Astrocyte (in vitro differentiated cells and primary cell): Measurements from ENCODE around the gene STK38.

Source experiments
- EZH2 ChIP-seq: IDR thresholded peaks from 2 replicates; pipeline ENCODE4 v1.6.1; 2012; ENCODE audit warnings: mild to moderate bottlenecking, low read length, inconsistent platforms; ENCODE audit not compliant: insufficient read depth
- TF ChIP-seq, protein P1 (sequence below): IDR thresholded peaks from 2 replicates; pipeline ENCODE4 v1.5.1; 2011; ENCODE audit warnings: low read depth, mild to moderate bottlenecking, inconsistent platforms, low read length, moderate library complexity; ENCODE audit not compliant: insufficient read depth

DNA sequence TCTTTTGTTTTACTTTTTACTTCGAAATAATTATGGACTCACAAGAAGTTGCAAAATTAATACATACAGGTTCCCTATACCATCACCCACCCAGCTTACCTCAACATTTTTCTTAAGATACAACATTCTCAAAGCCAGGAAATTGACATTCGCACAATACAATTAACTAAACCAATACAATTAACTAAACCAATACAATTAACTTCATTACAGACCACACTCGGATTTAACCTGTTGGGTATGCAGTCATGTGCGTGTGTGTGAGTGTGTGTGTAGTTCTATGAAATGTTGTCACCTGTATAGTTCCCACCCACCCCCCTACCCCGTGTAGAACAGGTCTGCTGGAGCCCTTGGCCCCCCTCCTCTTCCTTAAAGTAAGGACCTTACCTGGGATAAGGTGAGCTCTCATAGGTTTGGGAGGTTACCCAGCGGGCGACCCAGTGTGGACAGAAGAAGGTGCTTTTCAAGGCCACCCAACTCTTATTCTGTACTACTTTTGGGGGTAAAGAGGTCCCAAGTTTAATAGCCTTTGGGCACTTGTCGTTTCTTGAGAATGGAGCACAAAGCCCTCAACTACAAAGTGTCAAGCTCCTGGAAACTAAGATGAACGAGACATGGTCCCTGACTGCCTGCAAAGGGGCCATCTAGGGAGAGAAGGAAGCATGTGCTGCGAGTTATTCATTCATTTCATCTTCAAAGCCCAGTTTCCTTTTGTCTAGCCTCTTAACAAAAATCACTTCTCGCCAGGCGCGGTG is 544 bp upstream of the STK38 start:
- no peak for TF ChIP-seq EZH2
- TF ChIP-seq, protein P1, sequence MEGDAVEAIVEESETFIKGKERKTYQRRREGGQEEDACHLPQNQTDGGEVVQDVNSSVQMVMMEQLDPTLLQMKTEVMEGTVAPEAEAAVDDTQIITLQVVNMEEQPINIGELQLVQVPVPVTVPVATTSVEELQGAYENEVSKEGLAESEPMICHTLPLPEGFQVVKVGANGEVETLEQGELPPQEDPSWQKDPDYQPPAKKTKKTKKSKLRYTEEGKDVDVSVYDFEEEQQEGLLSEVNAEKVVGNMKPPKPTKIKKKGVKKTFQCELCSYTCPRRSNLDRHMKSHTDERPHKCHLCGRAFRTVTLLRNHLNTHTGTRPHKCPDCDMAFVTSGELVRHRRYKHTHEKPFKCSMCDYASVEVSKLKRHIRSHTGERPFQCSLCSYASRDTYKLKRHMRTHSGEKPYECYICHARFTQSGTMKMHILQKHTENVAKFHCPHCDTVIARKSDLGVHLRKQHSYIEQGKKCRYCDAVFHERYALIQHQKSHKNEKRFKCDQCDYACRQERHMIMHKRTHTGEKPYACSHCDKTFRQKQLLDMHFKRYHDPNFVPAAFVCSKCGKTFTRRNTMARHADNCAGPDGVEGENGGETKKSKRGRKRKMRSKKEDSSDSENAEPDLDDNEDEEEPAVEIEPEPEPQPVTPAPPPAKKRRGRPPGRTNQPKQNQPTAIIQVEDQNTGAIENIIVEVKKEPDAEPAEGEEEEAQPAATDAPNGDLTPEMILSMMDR, result no peak
